ENCODE results near the gene PCDHGC3.
A peak's percentile ranks its signal among the peaks of the same experiment; 100 is the strongest.

The PCDHGC3 gene

DNA sequence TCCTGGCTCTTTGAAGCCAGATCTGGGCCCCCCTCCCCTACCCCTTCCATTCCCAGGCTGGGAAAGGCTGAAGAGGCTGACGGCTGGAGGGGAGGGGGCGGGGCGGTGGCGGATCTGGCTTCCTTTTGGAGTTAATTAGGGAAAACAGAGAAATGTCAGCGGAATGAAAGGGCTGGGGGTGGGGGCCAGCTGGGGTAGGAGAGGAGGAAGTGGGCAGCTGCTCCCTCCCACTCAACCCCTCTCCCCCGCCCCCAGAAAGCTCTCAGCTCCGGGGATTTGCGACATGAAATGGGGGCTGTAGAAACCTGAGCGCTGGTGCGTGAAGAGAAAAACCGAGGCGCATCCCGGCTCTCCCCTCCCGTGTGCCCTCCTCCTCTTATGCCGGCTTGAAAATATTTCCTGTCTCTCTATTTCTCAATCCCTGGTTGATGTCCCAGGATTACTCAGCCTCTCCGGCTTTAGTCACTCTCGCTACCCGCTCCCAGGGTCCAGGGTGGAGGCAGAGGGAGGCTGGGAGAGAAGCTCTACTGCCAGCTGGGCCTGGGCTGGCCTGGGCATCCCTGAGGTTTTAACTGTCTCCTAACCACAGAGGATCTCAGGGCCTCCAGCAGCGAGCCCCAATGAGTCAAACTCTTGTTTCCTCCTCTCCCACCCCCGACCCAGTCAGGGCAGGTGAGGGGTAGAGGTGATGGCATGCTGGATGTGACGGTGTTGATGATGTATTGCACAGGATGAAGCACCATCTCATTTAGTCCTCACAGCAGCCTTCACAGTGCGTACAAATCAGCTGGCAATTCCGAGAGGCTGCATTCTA, 33.2 kb downstream of the PCDHGC3 start:
- DNase-seq = peak; percentile 98

- no peak for DNase-seq
These were observed 34.4 kb downstream of the PCDHGC3 start for GRCh38 chr5:141510160-141510559.

GRCh38 chr5:141510850-141511601, 35.3 kb downstream of the PCDHGC3 start:
- DNase-seq = no peak

DNA sequence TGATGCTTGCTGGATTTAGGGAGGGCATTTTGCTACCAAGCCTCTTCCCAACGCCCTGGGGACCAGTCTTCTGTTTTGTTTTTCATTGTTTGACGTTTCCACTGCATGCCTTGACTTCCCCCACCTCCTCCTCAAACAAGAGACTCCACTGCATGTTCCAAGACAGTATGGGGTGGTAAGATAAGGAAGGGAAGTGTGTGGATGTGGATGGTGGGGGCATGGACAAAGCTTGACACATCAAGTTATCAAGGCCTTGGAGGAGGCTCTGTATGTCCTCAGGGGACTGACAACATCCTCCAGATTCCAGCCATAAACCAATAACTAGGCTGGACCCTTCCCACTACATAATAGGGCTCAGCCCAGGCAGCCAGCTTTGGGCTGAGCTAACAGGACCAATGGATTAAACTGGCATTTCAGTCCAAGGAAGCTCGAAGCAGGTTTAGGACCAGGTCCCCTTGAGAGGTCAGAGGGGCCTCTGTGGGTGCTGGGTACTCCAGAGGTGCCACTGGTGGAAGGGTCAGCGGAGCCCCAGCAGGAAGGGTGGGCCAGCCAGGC, 36.1 kb downstream of the PCDHGC3 start:
- no peak for DNase-seq

GRCh38 chr5:141512390-141512910, 36.7 kb downstream of the PCDHGC3 start:
- peak; percentile 46 for DNase-seq

DNA sequence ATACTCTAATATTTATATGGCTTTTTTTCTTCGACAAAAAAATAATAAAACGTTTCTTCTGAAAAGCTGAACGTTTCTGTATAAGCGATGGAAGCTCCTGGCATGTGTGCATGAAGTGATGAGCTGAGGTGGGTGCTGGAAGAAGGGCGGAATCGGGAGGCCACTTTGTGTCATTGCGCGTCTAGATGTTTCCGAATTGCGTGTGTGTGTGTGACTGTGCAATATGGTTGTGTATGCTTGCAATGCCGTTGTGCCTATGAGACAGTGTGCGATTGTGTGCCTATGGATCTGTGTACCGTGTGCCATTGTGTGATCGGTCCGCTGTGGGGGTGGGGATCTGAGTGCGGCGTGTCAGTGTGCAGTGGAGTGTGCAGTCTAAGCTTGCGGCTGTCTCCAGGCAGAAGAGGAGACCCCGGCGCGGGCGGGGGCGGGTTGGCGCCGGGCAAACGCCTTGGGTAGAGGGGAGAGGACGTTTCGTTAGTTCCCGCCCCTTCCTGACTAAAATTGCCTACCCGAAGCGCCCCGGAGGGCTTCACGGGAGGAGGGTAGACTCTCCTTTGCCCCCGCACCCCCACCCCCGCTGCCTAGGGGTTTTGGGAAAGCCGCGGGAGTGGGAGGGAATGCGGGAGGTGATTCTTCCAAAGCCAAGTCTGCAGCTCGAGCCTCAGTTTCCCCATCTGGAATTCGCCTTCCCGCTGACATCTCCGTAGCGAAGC, 37.3 kb downstream of the PCDHGC3 start:
- DNase-seq = peak; percentile 51

DNA sequence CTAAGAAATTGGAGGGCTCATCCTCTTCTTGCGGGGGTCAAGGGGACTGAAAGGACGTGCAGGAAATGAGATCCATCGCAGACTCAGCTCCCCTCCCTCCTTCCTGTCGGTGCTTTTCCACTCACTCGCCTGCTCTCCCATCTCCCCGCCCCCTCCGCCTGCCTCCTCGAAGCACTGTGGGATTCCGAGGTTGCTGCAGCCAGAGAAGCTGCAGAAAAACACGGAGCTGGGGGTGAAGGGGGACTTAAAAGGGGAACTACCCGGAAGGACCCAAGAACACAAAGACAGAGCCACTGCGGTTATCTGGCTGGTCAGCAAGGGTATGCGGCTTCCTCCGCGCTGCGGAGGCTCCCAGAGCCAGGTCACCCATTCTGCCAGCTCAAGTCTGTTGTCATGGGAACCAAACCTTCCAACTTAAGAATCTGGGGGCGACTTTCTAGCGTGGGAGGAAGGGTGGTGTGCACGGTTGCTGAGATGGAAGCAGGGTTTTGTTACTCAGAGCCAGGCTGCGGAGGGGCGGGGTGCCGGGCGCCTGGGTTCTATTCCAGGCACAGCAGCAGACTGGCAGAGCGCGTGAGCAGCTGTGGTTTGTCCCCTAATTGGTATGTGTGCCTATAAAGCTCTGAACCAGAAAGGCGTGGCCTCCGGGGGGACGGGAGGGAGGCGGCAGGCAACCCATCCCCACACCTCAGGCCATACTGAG, 38.0 kb downstream of the PCDHGC3 start:
- peak; percentile 81 for DNase-seq

- DNase-seq = peak; percentile 41
These were observed 38.8 kb downstream of the PCDHGC3 start for GRCh38 chr5:141514330-141515133.

DNA sequence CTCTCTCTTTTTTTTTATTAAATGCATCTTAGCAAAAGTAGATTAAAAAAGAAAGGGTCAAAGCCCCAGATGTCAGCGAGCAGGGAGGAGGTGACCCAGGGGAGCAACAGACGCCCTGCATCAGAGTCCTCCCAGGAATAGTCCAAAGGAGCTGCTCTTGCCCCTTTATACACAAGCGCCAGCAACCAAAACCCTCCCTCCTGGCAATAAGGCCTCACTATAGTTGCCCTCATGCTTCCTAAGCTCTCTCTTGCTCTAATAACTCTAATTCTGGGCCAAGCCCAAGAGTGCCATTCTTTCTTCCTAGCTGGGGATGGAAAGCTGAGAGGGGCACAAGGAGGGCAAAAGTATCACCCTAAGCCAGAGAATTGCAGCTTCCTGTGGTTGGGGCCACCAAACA, 39.4 kb downstream of the PCDHGC3 start:
- DNase-seq = no peak

DNA sequence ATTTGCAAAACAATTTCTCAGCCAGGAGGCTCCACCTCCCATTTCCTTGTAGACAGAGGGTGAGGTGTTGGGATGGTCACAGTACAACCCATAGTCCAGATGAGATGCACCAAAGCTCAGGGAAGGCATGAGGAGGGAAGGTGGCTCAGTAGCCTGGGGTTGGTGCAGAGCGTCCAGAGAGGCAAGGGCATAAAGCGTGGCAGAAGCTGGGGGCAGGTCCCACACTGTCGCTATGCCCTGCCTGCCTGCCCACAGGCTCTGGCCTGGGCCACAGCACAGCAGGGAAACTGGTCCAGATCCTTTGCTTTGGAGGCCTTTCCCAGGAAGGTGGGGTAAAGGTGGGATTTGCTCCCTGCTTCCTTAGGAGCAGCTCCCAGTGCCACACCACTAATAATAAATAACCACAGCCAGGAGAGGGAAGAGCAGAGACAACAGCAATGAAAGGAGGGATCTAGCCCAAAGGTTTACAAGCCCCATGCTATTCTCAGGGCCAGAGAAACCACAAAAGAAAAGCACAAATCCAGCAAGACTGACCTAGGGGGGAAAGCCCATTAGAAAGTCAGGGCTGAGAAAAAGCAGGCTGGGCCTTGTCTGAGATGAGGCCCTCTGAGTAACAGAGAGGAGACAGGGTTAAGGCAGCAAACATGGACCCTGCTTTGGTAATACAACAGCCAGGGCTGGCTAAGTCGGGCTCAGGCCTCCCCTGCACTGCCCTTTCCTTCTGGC, 40.3 kb downstream of the PCDHGC3 start:
- DNase-seq = no peak

- no peak for DNase-seq
These were observed 40.9 kb downstream of the PCDHGC3 start for GRCh38 chr5:141516672-141517025.

DNA sequence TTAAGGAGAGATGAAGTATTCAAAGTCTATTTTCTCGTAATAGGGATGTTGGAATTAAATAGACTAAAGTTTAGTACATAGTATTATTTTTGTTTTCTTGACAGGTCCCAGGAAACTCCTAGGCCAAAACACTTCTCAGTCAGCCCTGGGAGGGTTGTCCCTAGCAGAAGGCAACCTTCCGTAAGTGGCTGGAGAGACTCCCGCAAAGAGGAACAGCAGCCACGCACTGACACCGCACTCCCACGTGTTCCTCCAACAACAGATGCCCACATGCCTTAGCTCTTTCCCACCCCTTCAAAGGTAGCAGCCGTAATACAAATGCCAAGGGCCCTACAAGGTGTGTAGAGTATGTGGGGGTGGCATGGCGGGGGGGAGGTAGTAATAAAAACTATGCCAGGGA, 41.5 kb downstream of the PCDHGC3 start:
- DNase-seq = no peak

- DNase-seq = peak; percentile 69
These were observed 42.3 kb downstream of the PCDHGC3 start for GRCh38 chr5:141517880-141518617.

DNA sequence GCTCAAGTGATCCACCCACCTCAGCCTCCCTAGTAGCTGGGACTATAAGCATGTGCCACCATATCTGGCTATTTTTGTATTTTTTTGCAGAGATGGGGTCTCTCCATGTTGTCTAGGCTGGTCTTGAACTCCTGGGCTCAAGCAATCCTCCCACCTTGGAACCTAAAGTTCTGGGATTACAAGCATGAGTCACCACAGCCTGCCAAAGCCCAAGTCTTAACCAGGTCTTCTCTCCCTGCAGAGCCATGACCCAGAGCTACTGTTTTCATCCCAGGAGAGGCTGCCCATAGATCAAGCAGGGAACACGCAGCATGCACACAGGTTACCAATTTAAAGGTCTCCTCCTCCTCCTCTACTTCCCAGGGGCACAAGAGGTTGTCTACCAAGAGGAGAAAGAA, 42.9 kb downstream of the PCDHGC3 start:
- peak; percentile 25 for DNase-seq

- DNase-seq = no peak
These were observed 44.1 kb downstream of the PCDHGC3 start for GRCh38 chr5:141519605-141520565.

GRCh38 chr5:141521244-141521781, 45.5 kb downstream of the PCDHGC3 start:
- peak; percentile 99 for DNase-seq

DNA sequence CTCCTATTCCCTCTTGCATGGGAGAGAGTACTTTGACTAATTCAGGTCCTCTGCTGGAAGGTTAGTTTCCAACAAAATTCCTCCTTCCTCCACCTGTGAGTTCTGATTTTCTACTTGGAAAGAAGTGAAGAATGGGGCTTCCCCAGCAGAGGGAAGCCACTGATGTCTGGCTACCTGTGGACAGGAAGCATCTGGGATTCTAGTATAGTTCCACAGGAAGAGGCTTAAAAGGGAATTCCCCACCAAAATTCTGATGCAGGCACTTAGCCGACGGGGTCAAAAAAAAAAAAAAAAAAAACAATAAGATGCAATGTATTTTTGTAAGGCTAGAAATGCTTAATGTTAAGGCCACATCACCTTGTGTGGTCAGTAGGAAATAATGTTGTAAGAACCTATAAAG, 46.5 kb downstream of the PCDHGC3 start:
- no peak for DNase-seq

DNA sequence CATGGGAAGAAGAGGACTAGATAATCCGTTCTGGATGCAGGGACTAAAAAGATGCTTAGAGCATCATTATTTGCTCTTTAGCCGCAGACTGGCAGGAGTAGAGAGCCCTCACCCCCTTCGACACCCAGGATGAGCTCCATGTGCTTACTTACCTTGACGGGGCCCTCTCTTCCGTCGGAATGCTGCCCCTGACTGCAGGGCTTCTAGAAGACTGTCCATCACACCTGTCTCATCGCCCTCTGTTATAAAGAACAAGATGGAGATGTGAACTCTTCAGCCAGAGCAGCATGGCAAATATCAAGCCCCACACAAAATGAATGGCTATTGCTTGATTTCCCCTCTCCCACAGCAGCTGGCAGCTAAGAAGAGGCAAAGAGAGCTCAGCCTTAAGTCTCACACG, 48.2 kb downstream of the PCDHGC3 start:
- DNase-seq = no peak
